Aorta (tissue), 5 donors: ENCODE data around the gene ARHGEF37. TPM values are rescaled to one million over a fixed set of nuclear protein-coding genes. Genes with fewer than 3 reads are reported as not detected.
A peak's percentile ranks its signal among the peaks of the same experiment; 100 is the strongest.
"Not testable (repeated sequence)": the region's sequence is repeated elsewhere in the genome, so short reads cannot be mapped to it uniquely, and the experiment has no call there.

ENCODE experiments used
- ATAC-seq: fragments of 200-7000 bp; cut with Tn5 transposase; one replicate; pipeline ENCODE4 v1.9.1; 2022; ENCODE audit warnings: moderate library complexity; ENCODE audit not compliant: low FRiP score
- DNase-seq, 2 donors: peaks; one replicate each; pipeline ENCODE4 v3.0.0-alpha.2; 2020
- H3K27ac ChIP-seq, 2 donors: one replicate each; pipeline ENCODE4 v1.5.1; 2013; ENCODE audit warnings: low read length in 2 of 2, mild to moderate bottlenecking in 2 of 2, moderate library complexity in 2 of 2, control low read depth in 1 of 2, inconsistent platforms in 1 of 2, low read depth in 1 of 2
- H3K27me3 ChIP-seq, 2 donors: one replicate each; pipeline ENCODE4 v1.6.1; 2013; ENCODE audit warnings: control low read depth in 1 of 2, low read length in 1 of 2, mild to moderate bottlenecking in 1 of 2, moderate library complexity in 1 of 2; ENCODE audit not compliant: insufficient read depth in 2 of 2, control insufficient read depth in 1 of 2
- H3K36me3 ChIP-seq, 2 donors: one replicate each; pipeline ENCODE4 v1.6.1; 2013; ENCODE audit warnings: control low read depth in 1 of 2, low read length in 1 of 2, mild to moderate bottlenecking in 1 of 2; ENCODE audit not compliant: insufficient read depth in 2 of 2, control insufficient read depth in 1 of 2
- H3K4me1 ChIP-seq, 2 donors: one replicate each; pipeline ENCODE4 v1.6.1; 2013; ENCODE audit warnings: low read length in 2 of 2, control low read depth in 1 of 2, mild to moderate bottlenecking in 1 of 2, moderate library complexity in 1 of 2; ENCODE audit not compliant: insufficient read depth in 2 of 2, control insufficient read depth in 1 of 2
- H3K4me3 ChIP-seq, 2 donors: one replicate each; pipeline ENCODE4 v1.5.1; 2013; ENCODE audit warnings: low read length in 2 of 2, control low read depth in 1 of 2, mild to moderate bottlenecking in 1 of 2
- H3K9me3 ChIP-seq: one replicate; pipeline ENCODE4 v1.6.1; 2013; ENCODE audit warnings: mild to moderate bottlenecking, low read length; ENCODE audit not compliant: control insufficient read depth
- WGBS, 2 donors: extraction: QIAGEN DNeasy Blood & Tissue Kit; methylation state at CpG; one replicate each; pipeline ENCODE4 v1.1.7; 2013; 5-methylcytosine and 5-hydroxymethylcytosine counted together
- intact Hi-C, 2 donors: fragments of 100-400 bp; cut with DNase I; formaldehyde crosslinking; loops; one replicate each; pipeline versions ENCODE4 v1.14.2 to v1.15.0; 2022
- long read RNA-seq, 2 donors: library from polyadenylated mRNA; unstranded; transcript quantifications; one replicate each; pipeline ENCODE4 v2.0.0, GENCODE V29; 2020 to 2021
- polyA plus RNA-seq, 2 donors: library from polyadenylated mRNA; stranded (reverse); fragments of 200-250 nt; gene quantifications; one replicate each; pipeline ENCODE4 v1.2.3, GENCODE V29; 2013
- total RNA-seq, 2 donors: library from RNA; stranded (reverse); fragmentation: NEBNext Ultra II Directional; extraction: Animal tissue kit (Norgen Biotek cat#: 25700); gene quantifications; one replicate each; pipeline ENCODE4 v1.2.1, GENCODE V29; 2021
- donor health status: healthy with polysubstance abuse.
- donor health status: Bipolar disorder and iron deficiency.
- donor health status: DM: no; HTN: no; CAD: no.
- donor health status: DM: no; HTN: no; CAD: no.
- donor health status: DM: yes; HTN: yes; CAD: no.

The ARHGEF37 gene
- total RNA-seq (10 to 100 TPM in 1 of 2 donors, 1 to 10 TPM in 1; 9.7 to 18.0 TPM), polyA plus RNA-seq (1 to 10 TPM; 2.7 to 8.8 TPM)
- long read RNA-seq, donor 1, full-length matches to known transcripts: 1 of 8 reads
- long read RNA-seq, donor 1, partial matches to known transcripts: 1 of 8 reads
- long read RNA-seq, donor 1, other reads (novel, unspliced or antisense): 6 of 8 reads
- long read RNA-seq, donor 2, full-length matches to known transcripts: 6 of 18 reads
- long read RNA-seq, donor 2, partial matches to known transcripts: 6 of 18 reads
- long read RNA-seq, donor 2, other reads (novel, unspliced or antisense): 6 of 18 reads

- H3K27me3 ChIP-seq: no peaks in the 10 kb centered on the region
- H3K4me3 ChIP-seq: peak within 1 kb of the TSS; percentile 18 to 51
- peak within 1 kb of the TSS in 1 of 2 donors; percentile 49 for H3K27ac ChIP-seq
- H3K9me3 ChIP-seq: no peaks in the 10 kb centered on the region
- H3K4me1 ChIP-seq: peaks cover 0 to 6% of the 10 kb centered on the region in 2 donors
- ATAC-seq (peak; percentile 87), DNase-seq (peak; percentile 86 to 95)
- intact Hi-C loops: loop anchor here in 1 of 2 donors (5.0 kb wide), 1 partner anchor 224 kb away; the partner anchor contains the start of gene PCYOX1L
- WGBS, 2 donors: 0 to 1% methylated on average over 46 to 56 of the region's 56 CpGs
- no peaks in the 10 kb centered on the region for H3K36me3 ChIP-seq
Measured at GRCh38 chr5:149581192-149581861, at the start of gene ARHGEF37. ARHGEF37 (plus strand) TSS chr5:149581498; CDS start chr5:149597770, 16,272 bp downstream.

- intact Hi-C loops: no loop called here
Measured at GRCh38 chr5:149532413-149532812, 48.9 kb upstream of the ARHGEF37 start.

GRCh38 chr5:149535787-149536186 is 45.5 kb upstream of the ARHGEF37 start:
- H3K36me3 ChIP-seq, ATAC-seq, DNase-seq, H3K27ac ChIP-seq, H3K9me3 ChIP-seq, H3K4me1 ChIP-seq, H3K27me3 ChIP-seq, intact Hi-C loops, H3K4me3 ChIP-seq: not testable (repeated sequence)
- WGBS, 2 donors: 82 to 84% methylated on average over 6 of the region's 6 CpGs

More at GRCh38 chr5:149532413-149532812, 48.9 kb upstream of the ARHGEF37 start:
- H3K9me3 ChIP-seq: no peaks in the 10 kb centered on the region
- no peak overlapping the region for H3K27ac ChIP-seq
- no peak for ATAC-seq
- H3K27me3 ChIP-seq: no peaks in the 10 kb centered on the region
- 91 to 94% methylated on average over 7 of the region's 7 CpGs for WGBS, 2 donors
- peaks cover 0 to 3% of the 10 kb centered on the region in 2 donors for H3K36me3 ChIP-seq
- no peak overlapping the region for H3K4me3 ChIP-seq
- DNase-seq: no peak
- H3K4me1 ChIP-seq: peaks cover 2 to 6% of the 10 kb centered on the region in 2 donors

- WGBS, 2 donors: 85 to 92% methylated on average over 1 of the region's 1 CpG
- Histone ChIP-seq H3K27ac (no peak overlapping the region), H3K4me3 (no peak overlapping the region), H3K27me3 (no peaks in the 10 kb centered on the region), H3K4me1 (no peaks in the 10 kb centered on the region), H3K9me3 (no peaks in the 10 kb centered on the region), H3K36me3 (peaks cover 0 to 1% of the 10 kb centered on the region in 2 donors)
- ATAC-seq (no peak), DNase-seq (no peak)
- intact Hi-C loops: no loop called here
Measured at GRCh38 chr5:149537374-149537975, 43.8 kb upstream of the ARHGEF37 start.

- intact Hi-C loops: loop anchor here in 1 of 2 donors (5.0 kb wide), 1 partner anchor 43 kb away; no protein-coding TSS in a partner anchor
- WGBS, 2 donors: 49 to 58% methylated on average over 3 of the region's 3 CpGs
- Histone ChIP-seq H3K36me3 (peaks cover 0 to 1% of the 10 kb centered on the region in 2 donors), H3K4me3 (no peak overlapping the region), H3K4me1 (no peaks in the 10 kb centered on the region), H3K27me3 (no peaks in the 10 kb centered on the region), H3K27ac (no peak overlapping the region), H3K9me3 (no peaks in the 10 kb centered on the region)
- no peak for ATAC-seq
- no peak for DNase-seq
Measured at GRCh38 chr5:149540089-149540488, 41.2 kb upstream of the ARHGEF37 start.

- Histone ChIP-seq H3K27me3 (no peaks in the 10 kb centered on the region), H3K4me3 (no peak overlapping the region), H3K27ac (peak overlapping the region in 1 of 2 donors; percentile 33), H3K4me1 (no peaks in the 10 kb centered on the region), H3K9me3 (no peaks in the 10 kb centered on the region), H3K36me3 (peaks cover 0 to 1% of the 10 kb centered on the region in 2 donors)
- 81 to 82% methylated on average over 6 of the region's 6 CpGs for WGBS, 2 donors
- ATAC-seq (no peak), DNase-seq (no peak)
- intact Hi-C loops: loop anchor here in 1 of 2 donors (5.0 kb wide), 1 partner anchor 45 kb away; no protein-coding TSS in a partner anchor
Measured at GRCh38 chr5:149541893-149542292, 39.4 kb upstream of the ARHGEF37 start.

- intact Hi-C loops: loop anchor here in 1 of 2 donors (5.0 kb wide), 1 partner anchor 46 kb away; no protein-coding TSS in a partner anchor
- ATAC-seq (no peak), DNase-seq (no peak)
- no peak overlapping the region for H3K4me3 ChIP-seq
- H3K36me3 ChIP-seq: no peaks in the 10 kb centered on the region
- H3K27ac ChIP-seq: peak overlapping the region in 1 of 2 donors; percentile 35
- H3K27me3 ChIP-seq: no peaks in the 10 kb centered on the region
- H3K9me3 ChIP-seq: no peaks in the 10 kb centered on the region
- 11 to 15% methylated on average over 8 of the region's 8 CpGs for WGBS, 2 donors
- H3K4me1 ChIP-seq: no peaks in the 10 kb centered on the region
Measured at GRCh38 chr5:149543361-149544027, 37.8 kb upstream of the ARHGEF37 start.

- DNase-seq (no peak), ATAC-seq (peak; percentile 47)
- Histone ChIP-seq H3K4me1 (no peaks in the 10 kb centered on the region), H3K9me3 (no peaks in the 10 kb centered on the region), H3K27me3 (no peaks in the 10 kb centered on the region), H3K27ac (no peak overlapping the region), H3K36me3 (no peaks in the 10 kb centered on the region), H3K4me3 (no peak overlapping the region)
- intact Hi-C loops: loop anchor here in 1 of 2 donors (5.0 kb wide), 1 partner anchor 47 kb away; no protein-coding TSS in a partner anchor
- WGBS, 2 donors: 69 to 73% methylated on average over 3 of the region's 3 CpGs
Measured at GRCh38 chr5:149544028-149544420, 37.3 kb upstream of the ARHGEF37 start.
